Measurements from ENCODE around the gene APLF. TPM values are rescaled to one million over a fixed set of nuclear protein-coding genes. Genes with fewer than 3 reads are reported as not detected.

Gene APLF
- total RNA-seq, 1 donor from 2014 or later, result 2.9 TPM

DNA sequence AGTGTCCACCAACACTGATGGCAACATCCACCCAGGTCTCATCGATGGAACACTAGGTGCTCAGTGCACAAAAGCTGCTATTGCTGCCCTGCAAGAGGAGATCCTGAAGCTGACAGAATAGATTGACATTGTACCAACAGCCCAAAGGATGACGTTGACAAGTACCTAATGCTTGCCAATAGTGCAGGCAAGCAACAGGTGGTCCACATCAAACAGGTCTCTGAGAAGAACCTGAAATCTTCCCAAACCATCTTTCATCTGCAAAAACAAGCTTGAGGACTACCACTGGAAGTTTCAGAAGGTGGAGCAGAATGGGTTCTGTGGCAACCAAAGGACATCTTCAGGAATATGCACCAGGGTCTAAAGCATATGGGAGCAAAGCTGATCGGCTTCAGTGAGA is 160.2 kb downstream of the APLF start:
- intact Hi-C loops (cut with micrococcal nuclease), result no loop called here

Other genes with a start within 250 kb of the APLF start
- 74.9 and 78.2 TPM in 2 replicates for gene PPP3R1, start 215.1 kb upstream of the APLF start, total RNA-seq
- gene CNRIP1, start 147.6 kb upstream of the APLF start, total RNA-seq, result not detected in 2 replicates
- gene PLEK, start 102.3 kb upstream of the APLF start, total RNA-seq, result 0.86 and 1.1 TPM in 2 replicates
- 1.9 and 2.2 TPM in 2 replicates for gene FBXO48, start 291 bp upstream of the APLF start, total RNA-seq
- not detected in 2 replicates for gene PROKR1, start 176.0 kb downstream of the APLF start, total RNA-seq

Measured in T-helper 2 cell treated with Interferon-gamma antibody and Interleukin-4, amounts not matched to agents 100 ng/mL and 5 ng/mL, for 36 hours (primary cell).